Uterus (tissue), 4 donors: ENCODE results near the gene ZNF628. TPM values are rescaled to one million over a fixed set of nuclear protein-coding genes. Genes with fewer than 3 reads are reported as not detected.

Experiments
- DNase-seq, 2 donors: peaks; one replicate each; pipeline ENCODE4 v3.0.0-alpha.2; 2019 to 2020
- H3K27ac ChIP-seq, 2 donors: fragments of 200-600 bp; sonication (generic); 1 replicate in 1 of 2; 2 replicates in 1 of 2; pipeline ENCODE4 v1.5.1; 2016 to 2018
- H3K27me3 ChIP-seq, 2 donors: fragments of 200-600 bp; sonication (generic); one replicate each; pipeline ENCODE4 v1.5.1; 2018 to 2019; ENCODE audit warnings: control low read depth in 1 of 2
- H3K36me3 ChIP-seq, 2 donors: fragments of 200-600 bp; sonication (generic); one replicate each; pipeline ENCODE4 v1.5.1; 2019; ENCODE audit warnings: control low read depth in 1 of 2
- H3K4me1 ChIP-seq, 2 donors: fragments of 200-600 bp; sonication (generic); one replicate each; pipeline ENCODE4 v1.5.1; 2018 to 2019; ENCODE audit warnings: control low read depth in 1 of 2
- H3K4me3 ChIP-seq, 2 donors: fragments of 200-600 bp; sonication (generic); 1 replicate in 1 of 2; 2 replicates in 1 of 2; pipeline ENCODE4 v1.5.1; 2018 to 2019; ENCODE audit warnings: mild to moderate bottlenecking in 1 of 2
- H3K9me3 ChIP-seq, 2 donors: fragments of 200-600 bp; sonication (generic); one replicate each; pipeline ENCODE4 v1.5.1; 2019; ENCODE audit warnings: control low read depth in 1 of 2
- CTCF ChIP-seq, 4 experiments: fragments of 200-600 bp in 2 of 4; fragments of 450-650 bp in 2 of 4; sonication (generic) in 2 of 4; IDR thresholded peaks; one replicate each; pipeline ENCODE4 v1.5.1; 2016 to 2019; ENCODE audit warnings: antibody characterized with exemption in 4 of 4, mild to moderate bottlenecking in 2 of 4, moderate library complexity in 1 of 4
- POLR2A ChIP-seq, 2 donors: fragments of 450-650 bp; IDR thresholded peaks; one replicate each; pipeline ENCODE4 v1.6.1; 2016; ENCODE audit warnings: antibody characterized with exemption in 2 of 2, mild to moderate bottlenecking in 1 of 2, moderate library complexity in 1 of 2
- intact Hi-C: fragments of 100-400 bp; cut with DNase I; formaldehyde crosslinking; loops from one replicate; pipeline ENCODE4 v1.15.1; 2023; ENCODE audit warnings: low total_unique reads
- total RNA-seq, 4 donors: library from RNA; depleted of rRNA in 3 of 4; stranded (reverse); fragments of >200 nt in 3 of 4; gene quantifications; one replicate each; pipeline versions ENCODE4 v1.1.0 to v1.2.4, GENCODE V29; 2014 to 2023
- donor health status: DM: yes; HTN: yes; CAD: no.

Gene ZNF628
- total RNA-seq, 4 donors from 2014 or later, result 1.0 to 29.5 (median 11.9) TPM; not detected in 1

GRCh38 chr19:55467236-55468053 lies 9.0 kb upstream of the ZNF628 start:
- no peaks in the 10 kb centered on the region for H3K9me3 ChIP-seq
- DNase-seq, result peak; percentile 65 to 79
- TF ChIP-seq CTCF (IDR thresholded peaks at IDR 0.05) (peak; percentile 91 to 99 (median 96)), POLR2A (IDR thresholded peaks at IDR 0.05) (no peak)
- H3K4me1 ChIP-seq, result no peaks in the 10 kb centered on the region
- H3K4me3 ChIP-seq, result no peak overlapping the region
- no peaks in the 10 kb centered on the region for H3K27me3 ChIP-seq
- peak overlapping the region in 1 of 2 donors; percentile 47 for H3K27ac ChIP-seq
- intact Hi-C loops, result loop anchor here (5.0 kb wide), 1 partner anchor 35 kb away; no protein-coding TSS in a partner anchor
- no peaks in the 10 kb centered on the region for H3K36me3 ChIP-seq

GRCh38 chr19:55468054-55468393 lies 8.4 kb upstream of the ZNF628 start:
- no peak for DNase-seq
- intact Hi-C loops, result loop anchor here (5.0 kb wide), 1 partner anchor 34 kb away; no protein-coding TSS in a partner anchor
- TF ChIP-seq CTCF (IDR thresholded peaks at IDR 0.05) (no peak), POLR2A (IDR thresholded peaks at IDR 0.05) (no peak)

GRCh38 chr19:55471266-55471665 lies 5.2 kb upstream of the ZNF628 start:
- Histone ChIP-seq H3K9me3 (no peaks in the 10 kb centered on the region), H3K4me3 (no peak overlapping the region), H3K27ac (no peak overlapping the region), H3K36me3 (no peaks in the 10 kb centered on the region), H3K27me3 (no peaks in the 10 kb centered on the region), H3K4me1 (peaks cover 0 to 7% of the 10 kb centered on the region in 2 donors)
- DNase-seq, result no peak
- intact Hi-C loops, result no loop called here
- TF ChIP-seq CTCF (IDR thresholded peaks at IDR 0.05) (no peak), POLR2A (IDR thresholded peaks at IDR 0.05) (no peak)

More at GRCh38 chr19:55468054-55468393, 8.4 kb upstream of the ZNF628 start:
- no peaks in the 10 kb centered on the region for H3K4me1 ChIP-seq
- H3K9me3 ChIP-seq, result no peaks in the 10 kb centered on the region
- no peaks in the 10 kb centered on the region for H3K27me3 ChIP-seq
- no peaks in the 10 kb centered on the region for H3K36me3 ChIP-seq
- no peak overlapping the region for H3K4me3 ChIP-seq
- H3K27ac ChIP-seq, result no peak overlapping the region

GRCh38 chr19:55472463-55472862 lies 4.0 kb upstream of the ZNF628 start:
- H3K36me3 ChIP-seq, result no peaks in the 10 kb centered on the region
- intact Hi-C loops, result no loop called here
- no peaks in the 10 kb centered on the region for H3K27me3 ChIP-seq
- no peak for DNase-seq
- TF ChIP-seq CTCF (IDR thresholded peaks at IDR 0.05), result no peak
- no peak for TF ChIP-seq POLR2A (IDR thresholded peaks at IDR 0.05)
- peak overlapping the region in 1 of 2 donors; percentile 48 for H3K27ac ChIP-seq
- H3K4me3 ChIP-seq, result no peak overlapping the region
- H3K9me3 ChIP-seq, result no peaks in the 10 kb centered on the region
- peaks cover 0 to 7% of the 10 kb centered on the region in 2 donors for H3K4me1 ChIP-seq

DNA sequence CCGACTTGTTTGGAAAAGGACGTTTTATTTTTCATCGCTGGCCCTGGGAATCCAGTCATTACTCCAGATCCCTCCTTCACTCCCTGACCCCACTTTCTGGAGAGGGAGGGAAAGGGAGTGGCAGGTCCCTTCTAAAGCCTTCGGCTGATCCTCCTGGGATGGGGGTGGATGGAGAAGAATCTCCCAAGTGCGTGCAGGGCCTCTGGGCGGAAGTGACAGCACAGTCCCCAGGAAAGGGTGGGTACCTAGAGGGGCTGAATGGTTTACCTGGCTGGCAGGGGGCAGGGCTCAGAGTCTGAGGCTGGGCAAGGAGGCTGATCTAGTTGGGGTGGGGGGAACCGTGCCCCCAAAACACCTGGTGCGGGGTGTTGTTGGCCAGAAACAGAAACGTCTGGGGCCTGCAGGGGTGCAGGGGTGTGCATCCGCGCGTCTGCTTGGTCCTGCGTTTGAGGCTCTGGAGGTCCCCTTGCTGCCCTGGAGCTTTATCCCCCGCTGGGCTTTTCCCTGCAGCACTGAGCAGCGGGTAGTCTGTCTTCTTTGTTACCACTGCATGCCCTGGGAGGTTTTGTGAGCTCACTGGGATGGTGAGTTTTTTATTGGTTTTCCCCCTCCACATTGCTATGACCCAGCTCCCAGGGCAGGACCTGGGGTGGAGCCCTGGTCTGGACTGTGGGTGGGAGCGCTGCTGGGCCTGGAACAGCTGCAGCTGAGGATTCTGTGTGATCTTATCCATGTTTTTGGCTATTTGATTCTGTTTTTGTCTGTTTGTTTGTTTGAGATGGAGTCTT lies 3.0 kb upstream of the ZNF628 start:
- no peaks in the 10 kb centered on the region for H3K9me3 ChIP-seq
- no peak overlapping the region for H3K4me3 ChIP-seq
- H3K27ac ChIP-seq, result peak overlapping the region; percentile 27 to 48
- H3K36me3 ChIP-seq, result no peaks in the 10 kb centered on the region
- TF ChIP-seq POLR2A (IDR thresholded peaks at IDR 0.05) (no peak), CTCF (IDR thresholded peaks at IDR 0.05) (no peak)
- peaks cover 0 to 7% of the 10 kb centered on the region in 2 donors for H3K4me1 ChIP-seq
- H3K27me3 ChIP-seq, result no peaks in the 10 kb centered on the region
- DNase-seq, result no peak
- intact Hi-C loops, result no loop called here
